NCI-H128 (cell line): ENCODE data around the gene STK38.
"Not testable (repeated sequence)": the region's sequence is repeated elsewhere in the genome, so short reads cannot be mapped to it uniquely, and the experiment has no call there.

Source experiments
- DNase-seq: peaks from one replicate; lab custom pipeline; 2025; ENCODE audit not compliant: unreplicated experiment; lab: John Stamatoyannopoulos, UW

The STK38 gene

GRCh38 chr6:36546920-36547645 lies at the start of gene STK38:
Gene STK38, minus strand, starts transcription at chr6:36547479. Its CDS starts 7,277 bp downstream, at chr6:36540202.
- peak; percentile 68 for DNase-seq

- no peak for DNase-seq
Observed at GRCh38 chr6:36596356-36596755, 49.1 kb upstream of the STK38 start.

- DNase-seq, result no peak
Observed at GRCh38 chr6:36594816-36595643, 47.8 kb upstream of the STK38 start.

- DNase-seq, result peak; percentile 93
Observed at GRCh38 chr6:36594029-36594815, 46.9 kb upstream of the STK38 start, which contains the start of gene SRSF3. Gene SRSF3, plus strand, starts transcription at chr6:36594362. Its CDS starts 2,401 bp downstream, at chr6:36596763.

GRCh38 chr6:36593569-36594028 lies 46.3 kb upstream of the STK38 start:
- no peak for DNase-seq

- DNase-seq, result no peak
Observed at GRCh38 chr6:36592221-36592655, 45.0 kb upstream of the STK38 start.

GRCh38 chr6:36590237-36590636 lies 43.0 kb upstream of the STK38 start:
- no peak for DNase-seq

GRCh38 chr6:36589025-36589400 lies 41.7 kb upstream of the STK38 start:
- not testable (repeated sequence) for DNase-seq

GRCh38 chr6:36586606-36587005 lies 39.3 kb upstream of the STK38 start:
- no peak for DNase-seq

GRCh38 chr6:36581716-36582115 lies 34.4 kb upstream of the STK38 start:
- DNase-seq, result no peak

GRCh38 chr6:36580184-36580526 lies 32.9 kb upstream of the STK38 start:
- no peak for DNase-seq

GRCh38 chr6:36578431-36578830 lies 31.2 kb upstream of the STK38 start:
- no peak for DNase-seq

GRCh38 chr6:36578030-36578429 lies 30.8 kb upstream of the STK38 start:
- DNase-seq, result no peak

GRCh38 chr6:36577301-36577700 lies 30.0 kb upstream of the STK38 start:
- no peak for DNase-seq

GRCh38 chr6:36576578-36576977 lies 29.3 kb upstream of the STK38 start:
- DNase-seq, result no peak

- DNase-seq, result no peak
Observed at GRCh38 chr6:36574679-36575078, 27.4 kb upstream of the STK38 start.

- DNase-seq, result not testable (repeated sequence)
Observed at GRCh38 chr6:36572353-36573311, 25.4 kb upstream of the STK38 start.

- no peak for DNase-seq
Observed at GRCh38 chr6:36571122-36572043, 24.1 kb upstream of the STK38 start.

GRCh38 chr6:36570264-36570663 lies 23.0 kb upstream of the STK38 start:
- DNase-seq, result no peak
